Upper lobe of left lung (tissue), 6 donors: ENCODE data around the gene RAF1. TPM values are rescaled to one million over a fixed set of nuclear protein-coding genes. Genes with fewer than 3 reads are reported as not detected.
"Not testable (repeated sequence)": the region's sequence is repeated elsewhere in the genome, so short reads cannot be mapped to it uniquely, and the experiment has no call there.

ENCODE experiments used
- ATAC-seq, 2 donors: fragments of 200-7000 bp; cut with Tn5 transposase; one replicate each; pipeline ENCODE4 v1.9.1; 2022; ENCODE audit warnings: mild to moderate bottlenecking in 2 of 2, moderate library complexity in 2 of 2; ENCODE audit not compliant: low FRiP score in 2 of 2
- DNase-seq, 2 donors: peaks; one replicate each; pipeline ENCODE4 v3.0.0-alpha.2; 2019 to 2020
- H3K27ac ChIP-seq, 4 donors: fragments of 200-600 bp; sonication (generic); one replicate each; pipeline ENCODE4 v1.5.1; 2016 to 2019
- H3K27me3 ChIP-seq, 4 donors: fragments of 200-600 bp; sonication (generic); one replicate each; pipeline ENCODE4 v1.5.1; 2017 to 2019
- H3K36me3 ChIP-seq, 4 donors: fragments of 200-600 bp; sonication (generic); one replicate each; pipeline ENCODE4 v1.5.1; 2016 to 2019
- H3K4me1 ChIP-seq, 4 donors: fragments of 200-600 bp; sonication (generic); one replicate each; pipeline ENCODE4 v1.5.1; 2018 to 2019
- H3K4me3 ChIP-seq, 4 donors: fragments of 200-600 bp; sonication (generic); one replicate each; pipeline ENCODE4 v1.5.1; 2017 to 2019; ENCODE audit warnings: mild to moderate bottlenecking in 2 of 4, moderate library complexity in 1 of 4
- H3K9me3 ChIP-seq, 4 donors: fragments of 200-600 bp; sonication (generic); one replicate each; pipeline ENCODE4 v1.5.1; 2018 to 2019
- CTCF ChIP-seq, 6 experiments: fragments of 450-650 bp in 4 of 6; fragments of 200-600 bp in 2 of 6; sonication (generic) in 2 of 6; IDR thresholded peaks; one replicate each; pipeline ENCODE4 v1.5.1; 2016 to 2019; ENCODE audit warnings: antibody characterized with exemption in 6 of 6
- EP300 ChIP-seq, 4 donors: sonication (generic); formaldehyde crosslinking; IDR thresholded peaks; one replicate each; pipeline ENCODE4 v1.5.1; 2017; ENCODE audit warnings: antibody characterized with exemption in 4 of 4, control low read depth in 2 of 4
- POLR2A ChIP-seq, 4 donors: fragments of 450-650 bp; IDR thresholded peaks; one replicate each; pipeline ENCODE4 v1.5.1; 2016 to 2017; ENCODE audit warnings: antibody characterized with exemption in 4 of 4, mild to moderate bottlenecking in 2 of 4
- POLR2AphosphoS5 ChIP-seq, 2 donors: sonication (generic); formaldehyde crosslinking; IDR thresholded peaks; one replicate each; pipeline ENCODE4 v1.5.1; 2017; ENCODE audit warnings: antibody characterized with exemption in 2 of 2
- WGBS, 2 donors: methylation state at CpG; one replicate each; pipeline ENCODE4 v1.1.5; 2017 to 2018; 5-methylcytosine and 5-hydroxymethylcytosine counted together
- total RNA-seq, 6 donors: library from RNA; depleted of rRNA in 4 of 6; stranded (reverse); fragments of >200 nt in 4 of 6; gene quantifications; one replicate each; pipeline versions ENCODE4 v1.1.0 to v1.2.1, GENCODE V29; 2016 to 2021
- donor health status: DM: no; HTN: no; CAD: no; lungs with moderate emphysema.
- donor health status: DM: no; HTN: yes; CAD: no; lungs with severe emphysema.

Gene RAF1
- total RNA-seq, 6 donors from 2014 or later: 78.7 to 195 (median 110) TPM

- TF ChIP-seq POLR2AphosphoS5 (IDR thresholded peaks at IDR 0.05) (peak in 1 of 2 donors; percentile 43), POLR2A (IDR thresholded peaks at IDR 0.05) (peak in 1 of 4 donors; percentile 48), CTCF (IDR thresholded peaks at IDR 0.05) (no peak), EP300 (IDR thresholded peaks at IDR 0.05) (no peak)
- Histone ChIP-seq H3K27ac (peak overlapping the region; percentile 98 to 100 (median 99)), H3K36me3 (no peaks in the 10 kb centered on the region), H3K27me3 (no peaks in the 10 kb centered on the region), H3K4me1 (peaks cover 37 to 53% (median 45%) of the 10 kb centered on the region in 4 donors), H3K4me3 (peak overlapping the region; percentile 59 to 89 (median 69)), H3K9me3 (no peaks in the 10 kb centered on the region)
- WGBS, 2 donors: 0 to 1% methylated on average over 15 to 26 of the region's 26 CpGs
- peak; percentile 50 to 60 for DNase-seq
- ATAC-seq: peak in 1 of 2 donors; percentile 49
These were observed 1.1 kb downstream of the RAF1 start for GRCh38 chr3:12662593-12663400.

- TF ChIP-seq POLR2AphosphoS5 (IDR thresholded peaks at IDR 0.05) (no peak), POLR2A (IDR thresholded peaks at IDR 0.05) (no peak), CTCF (IDR thresholded peaks at IDR 0.05) (no peak), EP300 (IDR thresholded peaks at IDR 0.05) (no peak)
- no peak for DNase-seq
- ATAC-seq: no peak
- peaks cover 44 to 61% (median 50%) of the 10 kb centered on the region in 4 donors for H3K4me1 ChIP-seq
- H3K4me3 ChIP-seq: peak overlapping the region in 3 of 4 donors; percentile 65 to 89 (median 73)
- H3K27ac ChIP-seq: peak overlapping the region; percentile 98 to 100 (median 99)
- no peaks in the 10 kb centered on the region for H3K9me3 ChIP-seq
- H3K36me3 ChIP-seq: no peaks in the 10 kb centered on the region
- H3K27me3 ChIP-seq: no peaks in the 10 kb centered on the region
- WGBS, 2 donors: 27 to 38% methylated on average over 5 of the region's 5 CpGs
These were observed 1.9 kb downstream of the RAF1 start for GRCh38 chr3:12661926-12662592.

GRCh38 chr3:12661375-12661774 lies 2.5 kb downstream of the RAF1 start:
- not testable (repeated sequence) for ATAC-seq, H3K27me3 ChIP-seq, H3K36me3 ChIP-seq, H3K9me3 ChIP-seq, DNase-seq
- Histone ChIP-seq H3K4me3 (peak overlapping the region in 1 of 4 donors; percentile 73), H3K4me1 (peaks cover 44 to 66% (median 57%) of the 10 kb centered on the region in 4 donors), H3K27ac (peak overlapping the region in 2 of 4 donors; percentile 99 to 100)
- 83 to 92% methylated on average over 13 of the region's 13 CpGs for WGBS, 2 donors

- Histone ChIP-seq H3K4me1 (peaks cover 44 to 75% (median 65%) of the 10 kb centered on the region in 4 donors), H3K27me3 (no peaks in the 10 kb centered on the region), H3K4me3 (no peak overlapping the region), H3K9me3 (no peaks in the 10 kb centered on the region), H3K36me3 (no peaks in the 10 kb centered on the region), H3K27ac (peak overlapping the region in 2 of 4 donors; percentile 37 to 99)
- 76 to 80% methylated on average over 2 of the region's 2 CpGs for WGBS, 2 donors
- DNase-seq (no peak), ATAC-seq (no peak)
- TF ChIP-seq EP300 (IDR thresholded peaks at IDR 0.05) (no peak), POLR2A (IDR thresholded peaks at IDR 0.05) (no peak), POLR2AphosphoS5 (IDR thresholded peaks at IDR 0.05) (no peak), CTCF (IDR thresholded peaks at IDR 0.05) (no peak)
These were observed 3.7 kb downstream of the RAF1 start for GRCh38 chr3:12660196-12660595.

- no peaks in the 10 kb centered on the region for H3K36me3 ChIP-seq
- H3K9me3 ChIP-seq: no peaks in the 10 kb centered on the region
- WGBS, 2 donors: 79 to 83% methylated on average over 3 of the region's 3 CpGs
- H3K4me1 ChIP-seq: peaks cover 40 to 69% (median 62%) of the 10 kb centered on the region in 4 donors
- TF ChIP-seq POLR2A (IDR thresholded peaks at IDR 0.05): no peak
- TF ChIP-seq EP300 (IDR thresholded peaks at IDR 0.05): no peak
- TF ChIP-seq POLR2AphosphoS5 (IDR thresholded peaks at IDR 0.05): no peak
- TF ChIP-seq CTCF (IDR thresholded peaks at IDR 0.05): no peak
- ATAC-seq: no peak
- peak overlapping the region in 1 of 4 donors; percentile 70 for H3K27ac ChIP-seq
- no peaks in the 10 kb centered on the region for H3K27me3 ChIP-seq
- no peak for DNase-seq
- no peak overlapping the region for H3K4me3 ChIP-seq
These were observed 4.5 kb downstream of the RAF1 start for GRCh38 chr3:12659316-12660015.
